ENCODE results near the gene ZSCAN23.
"Not testable (repeated sequence)": the region's sequence is repeated elsewhere in the genome, so short reads cannot be mapped to it uniquely, and the experiment has no call there.

The ZSCAN23 gene

DNA sequence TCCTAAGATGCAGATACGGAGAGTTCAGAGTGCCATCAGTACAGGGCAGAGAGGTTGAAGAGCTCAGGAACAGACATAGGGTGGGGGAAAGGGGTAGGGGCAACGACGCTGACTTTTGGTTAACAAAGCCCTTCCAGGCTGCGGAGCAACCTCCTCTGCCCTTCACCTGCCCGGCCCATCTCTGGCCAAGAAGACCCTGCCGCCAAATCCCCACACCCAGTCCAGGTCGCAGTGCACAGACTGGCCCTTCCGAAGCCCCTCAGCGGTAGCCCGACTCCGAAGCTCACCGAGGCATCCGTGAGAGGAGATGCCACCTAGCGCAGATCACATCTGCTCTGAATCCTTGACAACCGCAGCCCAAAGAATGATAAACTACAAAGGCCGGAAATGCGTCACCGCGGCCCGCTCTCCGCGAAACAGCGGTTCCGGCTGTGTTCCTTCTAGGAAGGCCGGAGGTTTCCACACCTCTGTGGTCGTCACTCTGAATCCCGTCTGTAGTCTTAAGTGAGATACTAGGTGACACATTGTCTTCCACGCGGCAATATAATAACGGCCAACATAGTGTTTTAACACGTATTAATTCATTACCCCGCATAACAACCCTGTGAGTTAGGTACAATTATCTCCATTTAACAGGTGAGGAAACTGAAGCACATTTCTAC, at the start of gene ZSCAN23:
ZSCAN23 (minus strand) TSS at position 380 of the 662 bp plus-strand sequence. CDS start 7,225 bp downstream, outside the sequence.
- DNase-seq: peak; percentile 66

DNA sequence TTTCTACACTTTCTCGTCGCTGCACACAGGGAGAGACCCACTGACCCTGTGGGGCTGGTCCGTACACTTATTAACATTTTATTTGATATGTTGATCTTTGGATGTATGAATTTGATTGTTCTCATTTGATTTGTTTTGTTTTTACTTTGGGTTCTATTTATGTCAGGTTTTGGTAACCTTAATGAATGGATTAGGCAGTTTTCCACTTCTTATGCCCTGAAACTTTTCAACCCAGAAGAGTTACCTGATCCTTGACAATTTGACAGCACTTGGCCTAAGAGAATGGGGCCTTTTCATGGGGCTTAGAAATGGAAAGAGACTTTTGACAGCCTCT, 48.7 kb upstream of the ZSCAN23 start:
- DNase-seq: no peak

DNA sequence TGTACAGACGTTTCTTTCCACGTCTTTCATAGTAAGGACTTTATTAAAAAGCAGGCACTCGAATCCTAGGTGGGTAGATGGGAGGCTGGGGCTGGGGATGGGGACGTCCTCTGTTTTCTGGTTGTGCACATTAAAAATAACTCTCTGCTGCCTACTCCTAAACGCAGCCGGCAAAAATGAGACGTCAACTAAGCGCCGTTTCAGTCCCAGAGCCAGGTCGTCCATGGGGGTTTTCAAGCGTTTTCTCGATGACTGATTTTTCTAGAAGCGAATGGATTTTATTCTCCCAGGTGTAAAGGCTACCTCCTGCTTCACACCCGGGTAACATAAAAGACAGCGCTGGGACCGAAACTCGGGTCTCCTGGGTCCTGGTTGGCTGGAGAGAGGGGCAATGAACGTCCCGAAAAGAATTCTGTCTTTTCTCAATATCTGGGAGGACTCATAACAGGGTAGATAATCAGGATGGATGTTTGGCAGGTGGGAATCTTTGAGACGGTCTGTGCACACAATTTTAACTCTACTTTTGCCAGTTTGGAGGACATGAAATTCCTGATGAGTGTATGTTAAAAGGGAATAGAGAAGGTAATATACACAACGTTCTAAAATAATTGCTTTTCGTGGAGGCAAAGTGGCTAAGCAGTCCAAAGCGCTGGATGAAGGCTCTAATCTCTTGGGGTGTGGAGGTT, 47.1 kb upstream of the ZSCAN23 start:
- no peak for DNase-seq

DNA sequence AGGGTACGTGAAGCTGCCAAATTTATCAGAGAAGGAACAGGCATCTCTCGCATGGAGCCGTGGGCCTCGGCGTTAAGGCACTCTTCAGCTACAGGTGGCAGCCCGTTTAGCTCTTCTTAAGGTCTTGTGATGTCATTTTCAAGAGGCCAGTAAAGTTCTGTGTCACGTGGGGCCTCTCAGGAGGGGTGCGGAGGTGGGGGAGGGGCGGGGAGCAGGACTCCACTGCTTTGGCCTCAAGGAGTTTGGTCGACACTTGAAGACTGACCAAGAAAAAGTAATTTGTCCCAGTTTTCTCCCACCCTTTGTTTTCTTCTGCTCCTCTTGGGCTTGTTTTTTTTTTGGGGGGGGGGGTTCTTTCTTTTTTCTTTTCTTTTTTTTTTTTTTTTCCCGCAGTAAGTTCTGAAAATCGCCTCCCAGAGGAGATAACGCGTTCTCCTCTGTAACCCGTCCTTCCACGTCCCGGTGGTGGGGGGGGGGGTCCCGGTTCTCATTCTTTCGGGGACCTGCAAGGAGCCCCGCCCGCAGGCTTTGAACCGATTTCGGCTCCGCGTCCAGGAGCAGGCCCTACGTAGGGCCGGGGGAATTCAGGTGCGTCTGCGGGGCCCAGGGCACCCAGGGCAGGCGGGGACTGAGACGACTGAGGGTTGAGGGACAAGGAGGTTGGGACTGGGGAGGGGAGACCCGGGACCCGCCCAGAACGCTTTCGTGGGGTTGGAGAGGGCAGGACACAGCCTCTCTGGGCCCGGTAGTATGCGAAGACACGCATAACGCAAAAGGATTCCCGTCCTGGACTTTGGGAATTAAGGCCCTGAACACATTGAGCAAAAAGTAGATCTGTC, 46.3 kb upstream of the ZSCAN23 start:
- DNase-seq: peak; percentile 75

DNA sequence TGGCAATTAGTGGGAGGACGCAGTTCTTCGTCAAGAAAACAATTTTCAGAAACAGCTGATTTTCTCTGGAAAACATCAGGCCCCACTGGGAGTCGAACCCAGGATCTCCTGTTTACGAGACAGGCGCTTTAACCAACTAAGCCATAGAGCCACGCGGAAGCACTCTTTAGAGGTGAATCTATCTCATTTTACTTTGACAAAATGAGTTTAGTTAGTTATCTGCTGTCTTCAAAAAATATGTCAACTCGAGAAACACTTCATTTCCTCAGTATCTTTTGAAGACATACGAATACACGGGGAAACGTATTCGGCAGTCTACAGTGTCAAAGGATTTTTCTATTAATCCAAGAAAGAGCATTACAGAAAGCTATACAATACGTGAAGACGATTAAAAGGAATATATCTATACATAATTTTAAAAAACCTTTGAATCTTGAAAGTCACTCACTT, 45.6 kb upstream of the ZSCAN23 start:
- peak; percentile 54 for DNase-seq

DNA sequence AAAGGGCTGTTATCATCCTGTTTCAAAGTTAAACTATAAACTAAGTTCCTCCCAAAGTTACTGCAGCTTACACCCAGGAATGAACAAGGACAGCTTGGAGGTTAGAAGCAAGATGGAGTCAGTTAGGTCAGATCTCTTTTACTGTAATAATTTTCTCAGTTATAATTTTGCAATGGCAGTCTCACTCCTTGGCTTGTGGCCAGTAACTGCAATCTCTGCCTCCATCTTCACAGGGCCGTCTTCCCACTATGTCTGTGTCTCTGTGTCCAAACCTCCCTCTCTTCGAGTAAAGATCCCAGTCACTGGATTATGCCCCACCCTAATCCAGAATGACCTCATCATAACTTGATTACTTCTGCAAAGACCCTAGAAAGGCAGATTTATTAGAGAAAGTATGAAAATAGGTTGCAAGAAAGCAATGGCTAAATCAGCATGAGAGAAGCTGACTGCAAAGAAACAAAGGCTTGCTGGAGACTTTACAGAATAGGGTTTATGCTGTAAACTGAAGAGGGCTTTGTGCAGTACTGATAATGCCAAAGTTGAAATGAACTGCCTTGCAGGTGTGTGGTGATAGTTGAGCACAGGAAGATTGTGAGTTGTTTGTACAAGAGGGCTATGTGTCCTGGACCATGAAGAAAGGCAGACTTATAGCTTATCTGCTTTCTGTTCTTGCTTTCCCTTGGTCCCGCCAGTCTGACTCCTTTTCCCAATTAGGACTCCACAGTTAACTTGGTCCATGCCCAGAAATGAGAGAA, 43.9 kb upstream of the ZSCAN23 start:
- no peak for DNase-seq

DNA sequence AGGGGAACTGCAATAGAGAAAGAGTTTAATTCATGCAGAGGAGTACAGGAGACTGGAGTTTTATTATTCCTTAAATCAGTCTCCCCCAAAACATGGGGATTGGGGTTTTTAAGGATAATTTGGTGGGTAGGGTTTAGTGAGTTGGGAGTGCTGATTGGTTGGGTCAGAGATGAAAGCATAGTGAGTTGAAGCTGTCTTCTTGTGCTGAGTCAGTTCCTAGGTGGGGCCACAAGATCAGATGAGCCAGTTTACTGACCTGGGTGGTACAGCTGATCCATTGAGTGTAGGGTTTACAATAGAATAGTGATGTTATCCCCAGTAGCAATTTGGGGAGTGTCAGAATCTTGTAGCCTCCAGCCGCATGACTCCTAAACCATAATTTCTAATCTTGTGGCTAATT, 43.2 kb upstream of the ZSCAN23 start:
- DNase-seq: no peak

DNA sequence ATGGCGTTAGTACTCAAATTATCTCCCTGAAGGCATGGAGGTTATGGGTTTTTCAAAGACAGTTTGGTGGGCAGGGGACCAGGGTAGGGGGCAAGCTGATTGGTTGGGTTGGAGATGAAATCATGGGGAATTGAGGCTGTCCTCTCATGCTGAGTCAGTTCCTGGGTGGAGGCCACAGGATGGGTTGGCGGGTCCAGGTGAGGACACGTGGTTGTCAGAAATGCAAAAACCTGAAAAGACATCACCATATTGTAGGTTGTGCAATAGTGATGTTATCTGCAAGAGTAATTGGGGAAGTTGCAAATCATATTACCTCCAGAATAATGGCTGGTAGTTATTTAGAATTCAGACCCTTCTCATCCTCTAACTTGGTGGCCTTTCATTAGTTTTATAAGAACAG, 42.2 kb upstream of the ZSCAN23 start:
- no peak for DNase-seq

DNA sequence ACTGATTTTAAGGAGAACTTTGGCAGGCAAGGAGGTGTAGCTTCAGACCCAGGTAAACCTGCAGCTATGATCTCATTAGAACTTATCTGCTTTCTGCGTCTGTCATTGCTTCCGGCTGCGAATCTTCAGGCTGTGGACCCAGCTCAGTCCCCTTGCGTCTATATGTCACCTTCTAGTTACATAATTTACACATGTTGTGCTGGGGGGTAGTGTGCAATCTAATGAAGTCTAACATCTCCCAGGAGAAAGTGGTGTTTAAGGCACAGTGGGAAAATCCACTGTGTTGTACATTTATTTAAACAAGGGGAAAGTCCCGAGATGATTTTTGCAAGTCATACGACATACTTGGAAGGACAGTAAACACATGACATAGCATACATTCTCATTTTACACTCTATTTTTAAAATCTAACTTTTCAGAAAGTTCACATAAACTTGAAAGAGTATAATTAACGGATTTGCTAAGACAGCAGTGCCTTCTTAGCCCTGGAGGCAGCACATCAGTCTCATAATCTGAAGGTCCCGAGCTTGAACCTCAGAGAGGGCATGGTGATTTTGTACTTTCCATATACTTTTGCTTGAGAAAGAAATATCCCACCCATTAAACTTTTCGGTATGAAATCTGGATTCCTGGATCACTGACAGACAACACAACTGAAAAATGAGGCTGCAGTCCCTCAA, 37.1 kb upstream of the ZSCAN23 start:
- DNase-seq: no peak

DNA sequence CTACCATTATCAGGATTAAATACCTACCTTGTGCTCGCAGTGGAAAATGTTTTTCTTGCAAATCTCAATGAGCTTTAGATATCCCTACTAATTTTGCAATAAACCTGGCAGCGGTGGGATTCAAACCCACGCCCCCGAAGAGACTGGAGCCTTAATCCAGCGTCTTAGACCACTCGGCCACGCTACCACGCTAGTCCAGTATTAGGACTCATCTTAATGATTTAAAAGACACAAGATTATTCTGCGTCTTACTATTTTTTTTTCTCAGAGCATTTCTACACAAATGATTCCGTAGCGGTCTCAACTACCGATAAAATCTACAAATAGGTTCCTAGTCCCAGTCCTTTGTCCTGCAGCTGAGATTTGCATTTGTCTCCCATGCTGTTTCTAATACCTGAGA, 35.2 kb upstream of the ZSCAN23 start:
- DNase-seq: no peak

DNA sequence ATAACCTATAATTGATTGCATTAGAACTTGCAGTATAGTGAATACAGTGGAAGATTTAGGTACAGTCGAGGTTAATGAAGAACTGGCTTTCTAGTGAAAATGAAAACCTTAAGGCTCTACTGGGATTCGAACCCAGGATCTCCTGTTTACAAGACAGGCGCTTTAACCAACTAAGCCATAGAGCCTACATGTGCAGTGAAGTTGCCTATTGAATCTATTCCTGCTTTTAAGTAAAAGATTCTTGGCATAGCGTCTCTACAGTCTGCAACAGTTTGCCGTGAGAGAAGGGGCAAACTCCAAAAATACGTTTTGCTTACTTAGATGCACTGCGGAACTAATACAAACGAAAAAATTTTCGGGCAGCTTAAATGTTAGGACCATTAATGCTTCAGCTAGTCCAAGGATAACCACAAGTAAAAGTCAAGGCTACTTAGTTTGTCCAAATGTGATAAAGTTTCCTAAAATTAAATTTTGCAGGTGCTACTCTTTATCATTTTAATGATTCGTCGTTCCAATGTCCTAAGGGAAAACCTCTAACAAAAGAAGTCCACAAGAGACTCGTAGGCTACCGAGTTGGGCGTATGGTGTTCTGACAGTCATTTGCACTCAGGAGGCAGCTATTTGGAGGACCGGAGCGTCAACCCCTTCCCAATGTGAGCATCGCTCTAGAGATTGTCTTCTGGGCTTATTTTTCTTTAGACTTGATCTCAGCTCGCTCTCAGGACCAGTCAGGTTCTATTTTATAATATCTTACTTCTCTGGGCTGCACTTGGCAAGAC, 31.3 kb upstream of the ZSCAN23 start:
- DNase-seq: peak; percentile 56

DNA sequence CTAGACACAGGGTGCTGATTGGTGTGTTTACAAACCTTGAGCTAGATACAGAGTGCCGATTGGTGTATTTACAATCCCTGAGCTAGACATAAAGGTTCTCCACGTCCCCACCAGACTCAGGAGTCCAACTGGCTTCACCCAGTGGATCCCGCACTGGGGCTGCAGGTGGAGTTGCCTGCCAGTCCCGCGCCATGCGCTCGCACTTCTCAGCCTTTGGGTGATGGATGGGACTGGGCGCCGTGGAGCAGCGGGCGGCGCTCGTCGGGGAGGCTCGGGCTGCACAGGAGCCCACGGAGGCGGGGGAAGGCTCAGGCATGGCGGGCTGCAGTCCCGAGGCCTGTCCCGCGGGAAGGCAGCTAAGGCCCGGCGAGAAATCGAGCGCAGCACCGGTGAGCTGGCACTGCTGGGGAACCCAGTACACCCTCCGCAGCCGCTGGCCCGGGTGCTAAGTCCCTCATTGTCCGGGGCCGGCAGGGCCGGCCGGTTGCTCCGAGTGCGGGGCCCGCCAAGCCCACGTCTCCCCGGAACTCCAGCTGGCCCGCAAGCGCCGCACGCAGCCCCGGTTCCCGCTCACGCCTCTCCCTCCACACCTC, 26.0 kb upstream of the ZSCAN23 start:
- DNase-seq: not testable (repeated sequence)

DNA sequence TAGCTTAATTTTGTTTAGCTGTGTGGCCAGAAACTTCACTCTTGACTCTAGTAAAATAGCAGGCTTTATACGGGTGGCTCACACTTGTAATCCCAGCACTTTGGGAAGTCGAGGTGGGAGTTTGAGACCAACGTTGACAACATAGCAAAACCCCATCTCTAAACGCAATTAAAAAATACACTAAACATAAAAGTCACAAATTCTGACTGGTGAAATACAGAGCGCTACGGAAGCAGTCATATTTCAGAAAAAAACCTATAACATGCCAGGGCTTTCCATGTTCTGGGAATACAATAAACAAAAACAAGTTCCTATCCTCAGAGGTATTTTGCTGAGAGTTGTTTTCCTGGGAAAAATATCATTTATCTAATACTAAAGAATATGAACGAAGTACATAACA, 24.8 kb upstream of the ZSCAN23 start:
- DNase-seq: no peak

DNA sequence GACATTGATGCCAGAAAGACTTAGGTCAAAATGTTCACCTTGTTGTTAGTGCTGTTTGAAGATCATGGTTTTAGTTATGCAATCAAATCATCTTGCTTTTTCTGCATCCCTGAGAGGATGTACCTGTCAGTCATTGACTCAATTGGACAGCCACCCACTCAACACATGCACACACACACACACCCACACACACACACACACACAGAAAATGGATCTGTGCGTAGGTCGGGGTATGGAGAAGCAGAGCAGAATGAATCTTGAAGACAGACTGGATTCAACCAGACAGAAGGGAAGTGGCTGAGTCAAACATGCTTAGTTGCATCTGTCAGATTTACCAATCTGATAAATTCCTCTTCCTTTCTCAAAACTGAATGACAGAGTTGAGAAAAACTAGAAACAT, 19.1 kb upstream of the ZSCAN23 start:
- DNase-seq: no peak

DNA sequence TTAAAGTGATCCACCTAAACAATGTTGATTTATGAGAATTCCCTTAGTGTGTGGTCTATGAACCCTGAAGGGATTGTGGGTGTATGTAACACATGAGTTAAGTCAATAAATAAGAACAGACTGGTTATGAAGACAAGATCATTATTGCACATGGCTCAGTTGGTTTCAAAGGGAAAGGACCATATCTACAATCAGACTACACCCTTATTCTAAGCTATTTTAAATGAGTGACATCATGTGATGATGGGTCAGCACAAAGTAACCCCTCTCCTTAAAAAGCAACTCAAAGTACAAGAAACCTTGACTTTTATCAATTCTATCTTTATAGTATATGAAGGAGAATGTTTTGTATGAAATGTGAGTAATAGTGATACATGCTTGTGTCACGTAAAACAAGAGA, 15.3 kb upstream of the ZSCAN23 start:
- no peak for DNase-seq

DNA sequence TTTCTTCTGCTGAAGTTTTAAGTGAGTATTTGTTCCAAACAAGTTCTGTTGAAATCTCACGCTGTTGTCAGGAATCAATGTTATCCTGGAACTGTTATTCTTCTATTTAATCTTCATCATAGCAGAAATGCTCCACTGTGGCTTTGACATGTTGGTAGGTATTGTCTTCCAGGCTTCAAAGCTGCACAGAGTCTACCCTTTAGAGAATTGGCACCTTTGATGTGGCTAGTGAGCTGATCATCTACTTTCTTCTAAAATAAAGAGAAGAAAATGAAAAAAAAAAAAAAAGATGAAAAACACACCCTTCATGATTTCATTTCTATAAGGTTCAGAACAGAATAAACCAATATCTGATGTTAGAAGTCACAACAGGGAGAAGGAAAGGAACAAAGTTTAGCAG, 5.8 kb upstream of the ZSCAN23 start:
- no peak for DNase-seq

DNA sequence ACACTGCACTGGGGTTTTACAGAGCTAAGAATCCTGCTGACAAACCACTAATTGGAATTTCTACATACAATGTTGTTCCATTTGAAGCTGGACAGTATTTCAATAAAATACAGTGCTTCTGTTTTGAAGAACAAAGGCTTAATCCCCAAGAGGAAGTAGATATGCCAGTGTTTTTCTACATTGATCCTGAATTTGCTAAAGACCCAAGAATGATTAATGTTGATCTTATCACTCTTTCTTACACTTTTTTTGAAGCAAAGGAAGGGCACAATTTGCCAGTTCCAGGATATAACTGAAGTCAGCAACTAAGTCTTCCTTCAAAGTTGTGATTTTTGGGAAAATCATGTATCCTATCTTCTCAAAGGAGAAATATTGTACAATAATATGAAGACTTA, 4.2 kb upstream of the ZSCAN23 start:
- DNase-seq: not testable (repeated sequence)

DNA sequence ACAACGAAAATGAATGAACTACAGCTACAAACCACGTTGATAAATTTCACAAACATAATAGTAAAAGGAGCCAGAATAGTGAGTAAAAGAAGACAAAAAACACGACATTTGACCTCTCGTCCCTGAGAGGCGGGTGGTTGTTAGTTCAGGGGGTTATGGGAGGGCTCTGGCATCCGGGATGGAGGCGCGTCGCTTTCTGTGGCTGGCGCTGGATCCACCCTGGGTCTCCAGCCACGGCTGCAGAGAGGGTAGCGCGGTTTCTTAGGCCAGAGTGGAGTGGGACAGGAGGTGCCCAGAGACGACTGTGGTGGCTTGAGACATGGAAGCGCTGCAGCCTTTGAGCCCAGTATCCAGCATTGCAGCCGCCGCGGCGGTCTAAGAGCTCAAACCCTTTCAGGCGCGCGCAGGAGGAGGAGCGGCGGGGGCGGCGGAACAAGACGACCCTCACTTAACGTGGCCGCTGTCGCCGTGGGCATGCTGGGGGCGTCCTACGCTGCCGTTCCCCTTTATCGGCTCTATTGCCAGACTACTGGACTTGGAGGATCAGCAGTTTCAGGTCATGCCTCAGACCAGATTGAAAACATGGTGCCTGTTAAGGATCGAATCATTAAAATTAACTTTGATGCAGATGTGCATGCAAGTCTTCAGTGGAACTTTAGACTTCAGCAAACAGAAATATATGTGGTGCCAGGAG, 3.7 kb upstream of the ZSCAN23 start:
- DNase-seq: no peak

DNA sequence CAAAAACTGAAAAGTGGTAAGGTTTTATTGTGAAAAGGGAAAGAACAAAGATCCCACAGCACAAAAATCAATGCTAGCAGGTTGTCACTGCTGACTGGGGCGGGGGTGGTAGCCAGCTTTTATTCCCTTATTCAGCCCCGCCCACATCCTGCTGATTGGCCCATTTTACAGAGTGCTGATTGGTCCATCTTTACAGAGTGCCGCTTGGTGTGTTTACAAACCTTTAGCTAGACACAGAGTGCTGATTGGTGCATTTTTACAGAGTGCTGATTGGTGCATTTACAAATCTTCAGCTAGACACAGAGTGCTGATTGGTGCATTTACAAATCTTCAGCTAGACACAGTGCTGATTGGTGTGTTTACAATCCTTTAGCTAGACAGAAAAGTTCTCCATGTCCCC, 1.5 kb upstream of the ZSCAN23 start:
- DNase-seq: not testable (repeated sequence)

DNA sequence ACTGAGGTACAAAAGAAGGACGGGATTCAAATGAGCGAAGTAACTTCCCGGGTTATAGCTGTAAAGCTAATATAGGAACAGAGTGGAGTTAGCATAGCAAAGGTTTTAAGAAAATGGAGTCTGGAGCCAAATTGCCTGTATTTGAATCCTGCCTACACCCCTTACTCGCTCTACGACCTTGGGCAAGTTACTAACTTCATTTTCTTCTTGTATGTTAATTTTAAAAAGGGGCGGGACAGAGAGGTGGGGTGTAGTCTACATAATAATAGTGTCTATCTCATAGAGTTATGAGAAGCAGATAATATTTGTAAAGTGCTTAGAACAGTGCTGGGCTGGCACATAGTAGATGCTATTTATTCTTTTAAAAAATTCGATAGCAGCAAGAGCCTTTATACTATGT, 705 bp downstream of the ZSCAN23 start:
- no peak for DNase-seq

DNA sequence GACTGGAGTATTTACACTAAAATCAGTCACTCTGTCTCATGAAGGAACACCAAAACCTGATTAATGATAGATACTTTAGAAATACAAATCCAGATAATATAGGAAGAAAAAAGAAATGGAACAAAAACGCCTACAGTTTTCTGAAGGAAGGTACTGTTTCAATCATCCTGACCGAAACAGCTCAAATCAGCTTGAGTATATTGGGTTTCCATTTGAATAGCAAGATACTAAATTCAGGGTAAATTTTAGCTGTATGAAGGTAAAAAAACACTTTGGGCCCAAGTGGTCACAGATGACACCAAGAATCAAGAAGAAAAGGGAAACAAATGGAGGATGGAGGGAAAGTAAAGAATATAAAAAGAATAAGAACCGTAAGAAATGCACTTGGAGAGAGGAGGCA, 6.9 kb downstream of the ZSCAN23 start:
- DNase-seq: no peak
